HepG2 (cell line): ENCODE measurements around the gene PDLIM7. TPM values are rescaled to one million over a fixed set of nuclear protein-coding genes. Genes with fewer than 3 reads are reported as not detected.

ENCODE experiments used
- ATAC-seq: fragments of 200-7000 bp; cut with Tn5 transposase; 3 replicates; pipeline ENCODE4 v1.9.1; 2020; ENCODE audit warnings: mild to moderate bottlenecking, moderate library complexity
- BruUV-seq: library from RNA; stranded (reverse); fragments of 400-500 nt; replicated peaks from 2 replicates; lab custom pipeline; 2021; lab: Mats Ljungman, UMichigan
- CTCF ChIA-PET: fragments of 300-600 bp; formaldehyde crosslinking; extraction: SDS; loops from one replicate; lab custom pipeline; 2021; ENCODE audit warnings: low total read pairs, inconsistent platforms, low intra/inter-chr PET ratio; lab: Yijun Ruan, JAX
- POLR2A ChIA-PET: fragments of 350-600 bp; sonication (Branson Sonifier 250); formaldehyde crosslinking; loops from one replicate; lab custom pipeline; 2020; ENCODE audit warnings: antibody characterized with exemption, inconsistent platforms; lab: Yijun Ruan, JAX
- DNase-seq: peaks from one replicate; pipeline ENCODE4 v3.0.0-alpha.2; 2015; ENCODE audit warnings: low spot score
- FAIRE-seq: peaks from 3 replicates; lab custom pipeline; 2011; peaks lifted over from hg19 to GRCh38; lab: Jason Lieb, UNC
- H2AFZ ChIP-seq: one replicate; pipeline ENCODE4 v1.6.1; 2011; ENCODE audit warnings: low read length, inconsistent platforms
- H3K27ac ChIP-seq: fragments of 300-600 bp; 3 replicates; pipeline ENCODE4 v1.8.0; 2011; ENCODE audit warnings: mixed run types, mild to moderate bottlenecking, mixed read lengths, low read length, inconsistent platforms; ENCODE audit not compliant: insufficient read depth; ENCODE audit errors: extremely low read length
- H3K27me3 ChIP-seq, 2 experiments: fragments of 200-600 bp in 1 of 2; 2 replicates in 1 of 2; 3 replicates in 1 of 2; pipeline versions ENCODE4 v1.6.0 to v1.8.0; 2011; ENCODE audit warnings: low read length in 2 of 2, mild to moderate bottlenecking in 2 of 2, moderate library complexity in 2 of 2, inconsistent platforms in 1 of 2; ENCODE audit not compliant: insufficient read depth in 2 of 2, control insufficient read depth in 1 of 2
- H3K36me3 ChIP-seq, 2 experiments: fragments of 200-600 bp in 1 of 2; replicated peaks in 1 of 2; 2 replicates in 1 of 2; 3 replicates in 1 of 2; pipeline versions ENCODE4 v1.5.1 to v1.8.0; 2011; ENCODE audit warnings: low read length in 2 of 2, inconsistent platforms in 1 of 2; ENCODE audit not compliant: insufficient read depth in 2 of 2, control insufficient read depth in 1 of 2
- H3K4me1 ChIP-seq: 2 replicates; pipeline ENCODE4 v1.5.1; 2012; ENCODE audit warnings: low read length, inconsistent platforms; ENCODE audit not compliant: insufficient read depth
- H3K4me2 ChIP-seq: 2 replicates; pipeline ENCODE4 v1.6.0; 2011; ENCODE audit warnings: low read depth, low read length, inconsistent platforms
- H3K4me3 ChIP-seq, 3 experiments: fragments of 200-600 bp in 1 of 3; sonication (generic), shearing (Covaris generic) in 1 of 3; replicated peaks in 1 of 3; 2 replicates each; pipeline ENCODE4 v1.5.1; 2011 to 2016; ENCODE audit warnings: low read length in 3 of 3, inconsistent platforms in 2 of 3, low read depth in 2 of 3, mild to moderate bottlenecking in 2 of 3, control low read depth in 1 of 3, mixed read lengths in 1 of 3; ENCODE audit not compliant: insufficient read depth in 1 of 3
- H3K79me2 ChIP-seq: one replicate; pipeline ENCODE4 v1.6.1; 2011; ENCODE audit warnings: low read length, inconsistent platforms; ENCODE audit not compliant: insufficient read depth
- H3K9ac ChIP-seq: 2 replicates; pipeline ENCODE4 v1.6.0; 2011; ENCODE audit warnings: mild to moderate bottlenecking, low read depth, low read length, inconsistent platforms; ENCODE audit not compliant: insufficient read depth
- H3K9me3 ChIP-seq: 2 replicates; pipeline ENCODE4 v1.5.1; 2012; ENCODE audit warnings: mild to moderate bottlenecking, low read length
- H4K20me1 ChIP-seq: 2 replicates; pipeline ENCODE4 v1.6.0; 2011; ENCODE audit warnings: inconsistent platforms, mild to moderate bottlenecking, low read length, moderate library complexity; ENCODE audit not compliant: insufficient read depth
- HES4 ChIP-seq: sonication (generic); formaldehyde crosslinking; IDR thresholded peaks from 2 replicates; pipeline ENCODE4 v1.9.0; 2021; ENCODE audit warnings: mild to moderate bottlenecking, missing genetic modification reagents, borderline replicate concordance
- ZNF629 ChIP-seq: sonication (generic); formaldehyde crosslinking; conservative IDR thresholded peaks from 2 replicates; pipeline ENCODE4 v1.5.0; 2020; ENCODE audit warnings: missing genetic modification reagents
- ZNF782 ChIP-seq: sonication (generic); formaldehyde crosslinking; IDR thresholded peaks from 2 replicates; pipeline ENCODE4 v1.4.0; 2020; ENCODE audit warnings: missing genetic modification reagents, mild to moderate bottlenecking, borderline replicate concordance
- ZSCAN20 ChIP-seq: sonication (generic); formaldehyde crosslinking; IDR thresholded peaks from 2 replicates; pipeline ENCODE4 v1.4.0; 2020; ENCODE audit warnings: missing genetic modification reagents, mild to moderate bottlenecking, borderline replicate concordance
- WGBS: methylation state at CpG from one replicate; pipeline ENCODE4 v1.1.6; 2017; ENCODE audit warnings: low lambda C conversion rate; 5-methylcytosine and 5-hydroxymethylcytosine counted together
- in situ Hi-C: cut with HindIII; loops from 2 replicates; pipeline ENCODE4 v1.10.0; 2017; ENCODE audit warnings: low pct_unique_long_range_greater_than_20kb; ENCODE audit not compliant: extremely low pct_ligation_motif_present
- intact Hi-C: fragments of 100-400 bp; cut with micrococcal nuclease; formaldehyde crosslinking; loops from one replicate; pipeline ENCODE4 v1.10.0; 2022; ENCODE audit not compliant: unreplicated experiment
- polyA plus RNA-seq, 8 experiments: library from polyadenylated mRNA; depleted of rRNA in 3 of 8; stranded (reverse) in 7 of 8; unstranded in 1 of 8; fragments of >200 nt; fragmentation: Illumina TruSeq in 4 of 8; extraction: Trizol in 4 of 8; gene quantifications; 2 replicates each; pipeline versions ENCODE4 v1.2.1 to v1.2.3, GENCODE V29; 2011 to 2016; ENCODE audit warnings: low read depth in 4 of 8, missing spikeins in 1 of 8, mixed read lengths in 1 of 8; ENCODE audit not compliant: insufficient read depth in 1 of 8
- total RNA-seq, 5 experiments: library from RNA; depleted of rRNA; stranded (reverse); fragments of >200 nt; fragmentation: Illumina TruSeq; extraction: Trizol; gene quantifications; 2 replicates each; pipeline ENCODE4 v1.2.3, GENCODE V29; 2016; ENCODE audit warnings: low read depth in 1 of 5
- TF ChIP-seq, protein P1 (sequence below): sonication (generic); formaldehyde crosslinking; IDR thresholded peaks from 2 replicates; pipeline ENCODE4 v1.5.1; 2020; ENCODE audit warnings: missing genetic modification reagents, mild to moderate bottlenecking, borderline replicate concordance

Gene PDLIM7
- total and polyA plus RNA-seq, 2 of the 13 experiments (the other 11 are each of a cell fraction or from before 2014, with no cell fraction given) = 21.1 to 31.3 TPM

DNA sequence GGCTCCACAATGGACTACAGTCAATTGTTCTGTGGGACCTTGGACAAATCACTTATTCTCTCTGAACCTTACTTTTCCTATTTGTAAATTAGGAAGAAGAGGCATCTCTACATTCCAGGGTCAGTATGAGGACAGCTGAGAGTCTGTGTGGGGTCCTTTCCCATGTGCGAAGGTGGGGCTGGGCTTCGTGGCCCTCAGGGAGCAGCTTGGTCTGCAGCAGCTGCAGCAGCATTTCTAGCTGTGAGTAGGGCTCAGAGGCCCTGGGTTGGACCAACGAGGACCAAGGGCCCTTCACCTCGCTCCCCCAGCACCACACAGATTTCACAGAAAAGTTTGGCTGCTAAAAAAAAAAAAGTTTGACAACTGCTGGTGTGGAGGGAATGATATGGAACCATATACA lies 28.8 kb upstream of the PDLIM7 start (continued):
- TF ChIP-seq ZNF782 (CRISPR knock-in tag) (no peak), ZSCAN20 (no peak)

DNA sequence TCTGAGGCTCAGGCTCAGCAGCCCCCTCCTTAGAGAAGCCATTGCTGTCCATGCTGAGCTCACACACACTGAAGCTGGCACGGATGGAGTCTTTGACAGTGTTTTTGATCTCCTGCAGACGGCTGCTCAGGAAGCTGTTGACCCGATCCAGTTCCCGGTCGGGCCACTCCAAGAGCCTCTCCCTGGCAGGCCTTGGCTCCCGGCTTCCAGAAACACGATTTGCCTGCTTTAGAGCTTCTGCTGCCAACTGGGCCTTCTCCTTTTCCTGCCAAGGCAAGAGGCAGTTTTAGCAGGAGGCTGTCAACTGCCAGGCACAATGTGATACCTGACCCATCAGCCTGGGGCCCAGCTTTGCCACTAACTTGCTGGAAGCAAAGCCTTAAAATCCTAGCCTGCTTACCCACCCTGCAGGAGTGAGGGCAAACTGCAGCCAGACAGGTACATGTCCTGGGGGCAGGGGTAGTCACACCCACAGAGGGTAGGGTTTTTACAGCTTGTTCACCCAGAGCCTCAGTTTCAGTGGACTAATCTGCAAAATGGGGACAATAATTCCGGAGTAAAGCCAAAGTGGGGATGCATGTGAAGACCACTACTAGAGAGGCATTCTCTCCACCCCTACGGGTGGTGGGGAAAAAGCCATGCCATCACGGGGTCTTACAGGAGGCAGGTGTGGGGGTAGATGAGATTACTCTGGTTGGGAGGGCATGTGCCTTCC lies 27.7 kb upstream of the PDLIM7 start:
- DNase-seq (no peak), FAIRE-seq (no peak), ATAC-seq (no peak)
- Histone ChIP-seq H4K20me1 (no peaks in the 10 kb centered on the region), H3K79me2 (no peaks in the 10 kb centered on the region), H3K4me2 (no peak overlapping the region), H3K36me3 (peaks cover 34 to 85% of the 10 kb centered on the region in 2 experiments), H3K4me3 (no peak overlapping the region), H3K27ac (no peak overlapping the region), H3K9me3 (no peaks in the 10 kb centered on the region), H3K9ac (no peak overlapping the region), H3K27me3 (no peaks in the 10 kb centered on the region), H2AFZ (no peak overlapping the region), H3K4me1 (no peaks in the 10 kb centered on the region)
- CTCF ChIA-PET = no interaction called here
- intact Hi-C loops (no loop called here), in situ Hi-C loops (no loop called here)
- peak; percentile 71; the same call in 1 of the 2 replicates for TF ChIP-seq ZNF629 (CRISPR knock-in tag)
- TF ChIP-seq, protein P1, sequence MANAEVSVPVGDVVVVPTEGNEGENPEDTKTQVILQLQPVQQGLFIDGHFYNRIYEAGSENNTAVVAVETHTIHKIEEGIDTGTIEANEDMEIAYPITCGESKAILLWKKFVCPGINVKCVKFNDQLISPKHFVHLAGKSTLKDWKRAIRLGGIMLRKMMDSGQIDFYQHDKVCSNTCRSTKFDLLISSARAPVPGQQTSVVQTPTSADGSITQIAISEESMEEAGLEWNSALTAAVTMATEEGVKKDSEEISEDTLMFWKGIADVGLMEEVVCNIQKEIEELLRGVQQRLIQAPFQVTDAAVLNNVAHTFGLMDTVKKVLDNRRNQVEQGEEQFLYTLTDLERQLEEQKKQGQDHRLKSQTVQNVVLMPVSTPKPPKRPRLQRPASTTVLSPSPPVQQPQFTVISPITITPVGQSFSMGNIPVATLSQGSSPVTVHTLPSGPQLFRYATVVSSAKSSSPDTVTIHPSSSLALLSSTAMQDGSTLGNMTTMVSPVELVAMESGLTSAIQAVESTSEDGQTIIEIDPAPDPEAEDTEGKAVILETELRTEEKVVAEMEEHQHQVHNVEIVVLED (CRISPR knock-in tag) = no peak
- TF ChIP-seq HES4 (CRISPR knock-in tag) = no peak
- BruUV-seq = no TSS peak
- 98% methylated on average over 8 of the region's 10 CpGs for WGBS
- POLR2A ChIA-PET = no interaction called here
